ENCODE results near the gene IDH3B. TPM values are rescaled to one million over a fixed set of nuclear protein-coding genes. Genes with fewer than 3 reads are reported as not detected.

IDH3B gene
- total and polyA plus RNA-seq, 2 donors (not counting 1 experiment from before 2014, with no cell fraction given), result 131 to 225 TPM

- no peak overlapping the region for H3K4me2 ChIP-seq (replicated peaks; ENCODE audit: low read depth, low read length, poor library complexity, severe bottlenecking)
- no peak overlapping the region for H3K4me3 Mint-ChIP-seq
These were observed 37.1 kb upstream of the IDH3B start for GRCh38 chr20:2700913-2701620.

More at GRCh38 chr20:2700913-2701620, 37.1 kb upstream of the IDH3B start:
- H3K9me3 ChIP-seq (ENCODE audit: control extremely low read depth in 1 of 3, control insufficient read depth in 2 of 3, insufficient read depth in 1 of 3, low read length in 2 of 3), result no peaks in the 10 kb centered on the region
- ATAC-seq (ENCODE audit: low read depth) (no peak), DNase-seq (no peak)
- H3K4me1 ChIP-seq (ENCODE audit: control insufficient read depth in 2 of 2, insufficient read depth in 2 of 2, low read length in 2 of 2), result no peaks in the 10 kb centered on the region
- TF ChIP-seq CTCF (IDR thresholded peaks at IDR 0.05), result no peak
- TF ChIP-seq EZH2 (IDR thresholded peaks at IDR 0.05; ENCODE audit: borderline replicate concordance, insufficient read depth, low read depth, low read length, poor library complexity, severe bottlenecking), result no peak
- H3K4me3 ChIP-seq (ENCODE audit: control extremely low read depth in 1 of 5, extremely low read depth in 1 of 5, insufficient read depth in 1 of 5, low read depth in 2 of 5, low read length in 4 of 5), result no peak overlapping the region
- H4K20me1 ChIP-seq (ENCODE audit: control insufficient read depth, insufficient read depth, low read length, poor library complexity, severe bottlenecking), result no peaks in the 10 kb centered on the region
- H3K36me3 ChIP-seq (replicated peaks in 1 of 2; ENCODE audit: control extremely low read depth in 1 of 2, control insufficient read depth in 1 of 2, extremely low read depth in 1 of 2, insufficient read depth in 2 of 2, low read length in 1 of 2), result no peaks in the 10 kb centered on the region
- Mint-ChIP-seq H3K4me1 (no peaks in the 10 kb centered on the region), H3K27ac (no peak overlapping the region), H3K27me3 (peaks cover 49% of the 10 kb centered on the region), H3K9me3 (ENCODE audit: insufficient read depth) (no peaks in the 10 kb centered on the region)
- H3K79me2 ChIP-seq (ENCODE audit: control insufficient read depth, insufficient read depth, low read length), result no peaks in the 10 kb centered on the region
- intact Hi-C loops (cut with micrococcal nuclease), result no loop called here
- ChIA-PET POLR2A (no interaction called here), CTCF (no interaction called here)
- no peak overlapping the region for H2AFZ ChIP-seq (ENCODE audit: insufficient read depth, low read depth, low read length, poor library complexity, severe bottlenecking)
- H3K9ac ChIP-seq (ENCODE audit: low read length), result no peak overlapping the region
- 84% methylated on average over 9 of the region's 9 CpGs for WGBS (ENCODE audit: insufficient coverage)
- no peak overlapping the region for H3K27ac ChIP-seq (ENCODE audit: low read length in 2 of 2)
- H3K27me3 ChIP-seq (replicated peaks in 1 of 4; ENCODE audit: control extremely low read depth in 1 of 4, control insufficient read depth in 3 of 4, insufficient read depth in 4 of 4, low read length in 3 of 4), result peaks cover 0 to 24% (median 5%) of the 10 kb centered on the region in 4 experiments
